H1 (cell line): ENCODE data around the gene DCBLD1. TPM values are rescaled to one million over a fixed set of nuclear protein-coding genes. Genes with fewer than 3 reads are reported as not detected.

ENCODE experiments used
- CTCF ChIA-PET: fragments of 300-600 bp; sonication (Branson Sonifier 250); formaldehyde crosslinking; loops from one replicate; lab custom pipeline; 2021; ENCODE audit not compliant: partially characterized antibody; lab: Charles Lee
- POLR2A ChIA-PET: fragments of 300-600 bp; sonication (Branson Sonifier 250); formaldehyde crosslinking; loops from one replicate; lab custom pipeline; 2021; ENCODE audit warnings: inconsistent platforms; ENCODE audit not compliant: partially characterized antibody; lab: Charles Lee
- DNase-seq, 2 experiments: peaks; one replicate each; pipeline versions ENCODE4 v3.0.0 to v3.0.0-alpha.2; 2010 to 2022; ENCODE audit warnings: low spot score in 2 of 2, low read depth in 1 of 2, mixed read lengths in 1 of 2
- FAIRE-seq: peaks from 2 replicates; lab custom pipeline; 2011; peaks lifted over from hg19 to GRCh38; lab: Jason Lieb, UNC
- H2AFZ ChIP-seq: 2 replicates; pipeline ENCODE4 v1.8.1; 2012; ENCODE audit warnings: low read length, inconsistent platforms
- H2AK5ac ChIP-seq: 2 replicates; pipeline ENCODE4 v1.6.1; 2013; ENCODE audit warnings: low read depth, low read length
- H2BK120ac ChIP-seq: replicated peaks from 2 replicates; pipeline ENCODE3; 2013; ENCODE audit warnings: low read depth, low read length, inconsistent platforms
- H2BK12ac ChIP-seq: 2 replicates; pipeline ENCODE4 v1.6.1; 2013; ENCODE audit warnings: low read depth, low read length
- H2BK15ac ChIP-seq: 2 replicates; pipeline ENCODE4 v1.6.1; 2013; ENCODE audit warnings: low read length
- H2BK20ac ChIP-seq: 2 replicates; pipeline ENCODE4 v1.6.1; 2013; ENCODE audit warnings: low read length
- H2BK5ac ChIP-seq: 2 replicates; pipeline ENCODE4 v1.6.1; 2013; ENCODE audit warnings: low read depth, low read length
- H3K14ac ChIP-seq: 2 replicates; pipeline ENCODE4 v1.6.1; 2013; ENCODE audit warnings: inconsistent platforms; ENCODE audit not compliant: insufficient read length
- H3K18ac ChIP-seq: 2 replicates; pipeline ENCODE4 v1.6.1; 2013; ENCODE audit warnings: low read length; ENCODE audit errors: extremely low read depth
- H3K23ac ChIP-seq: 2 replicates; pipeline ENCODE4 v1.6.1; 2013; ENCODE audit warnings: inconsistent platforms; ENCODE audit not compliant: insufficient read length
- H3K23me2 ChIP-seq: 2 replicates; pipeline ENCODE4 v1.6.1; 2013; ENCODE audit warnings: low read depth, low read length
- H3K27ac ChIP-seq: 2 replicates; pipeline ENCODE4 v1.6.1; 2011; ENCODE audit warnings: low read depth, low read length, inconsistent platforms
- H3K27me3 ChIP-seq, 4 experiments: replicated peaks in 1 of 4; 1 replicate in 1 of 4; 2 replicates in 3 of 4; pipeline versions ENCODE4 v1.6.1 to v1.8.1; 2011 to 2013; ENCODE audit warnings: low read length in 3 of 4, mild to moderate bottlenecking in 3 of 4, inconsistent platforms in 2 of 4, mixed read lengths in 2 of 4, moderate library complexity in 1 of 4; ENCODE audit not compliant: control insufficient read depth in 3 of 4, insufficient read depth in 3 of 4; ENCODE audit errors: extremely low read depth in 1 of 4
- H3K36me3 ChIP-seq, 4 experiments: 2 replicates each; pipeline versions ENCODE4 v1.6.1 to v1.8.1; 2011 to 2013; ENCODE audit warnings: mild to moderate bottlenecking in 4 of 4, low read length in 3 of 4, moderate library complexity in 2 of 4, control low read depth in 1 of 4, inconsistent platforms in 1 of 4; ENCODE audit not compliant: insufficient read depth in 4 of 4, control insufficient read depth in 2 of 4
- H3K4ac ChIP-seq: replicated peaks from 2 replicates; pipeline ENCODE3; 2013; ENCODE audit warnings: low read length, low read depth, mixed read lengths, inconsistent platforms; ENCODE audit not compliant: insufficient read length
- H3K4me1 ChIP-seq, 4 experiments: replicated peaks in 1 of 4; 1 replicate in 1 of 4; 2 replicates in 3 of 4; pipeline versions ENCODE4 v1.6.1 to v1.8.1; 2011 to 2013; ENCODE audit warnings: low read length in 3 of 4, inconsistent platforms in 2 of 4, mixed read lengths in 1 of 4; ENCODE audit not compliant: insufficient read depth in 4 of 4, control insufficient read depth in 3 of 4
- H3K4me2 ChIP-seq, 2 experiments: 2 replicates each; pipeline versions ENCODE4 v1.6.1 to v1.8.1; 2011 to 2013; ENCODE audit warnings: low read depth in 2 of 2, low read length in 2 of 2, control low read depth in 1 of 2, inconsistent platforms in 1 of 2, mild to moderate bottlenecking in 1 of 2; ENCODE audit not compliant: insufficient read depth in 1 of 2
- H3K4me3 ChIP-seq, 4 experiments: fragments of 200-600, 300-600 bp in 1 of 4; sonication (generic), shearing (Covaris generic), sonication (Bioruptor Twin) in 1 of 4; 2 replicates each; pipeline versions ENCODE4 v1.5.1 to v1.8.1; 2011 to 2016; ENCODE audit warnings: low read length in 4 of 4, low read depth in 3 of 4, control low read depth in 2 of 4, inconsistent platforms in 2 of 4, mild to moderate bottlenecking in 2 of 4, mixed read lengths in 1 of 4, moderate library complexity in 1 of 4; ENCODE audit not compliant: insufficient read depth in 2 of 4; ENCODE audit errors: extremely low read depth in 1 of 4
- H3K56ac ChIP-seq: replicated peaks from 2 replicates; pipeline ENCODE3; 2013; ENCODE audit warnings: low read depth, mild to moderate bottlenecking, mixed read lengths, low read length, inconsistent platforms; ENCODE audit not compliant: insufficient read length
- H3K79me1 ChIP-seq: 2 replicates; pipeline ENCODE4 v1.6.1; 2013; ENCODE audit warnings: low read depth, low read length, control low read depth
- H3K79me2 ChIP-seq, 2 experiments: 2 replicates each; pipeline versions ENCODE4 v1.6.1 to v1.8.1; 2012 to 2013; ENCODE audit warnings: low read length in 2 of 2, mild to moderate bottlenecking in 2 of 2, inconsistent platforms in 1 of 2; ENCODE audit not compliant: insufficient read depth in 2 of 2, control insufficient read depth in 1 of 2
- H3K9ac ChIP-seq, 4 experiments: replicated peaks in 1 of 4; 1 replicate in 1 of 4; 2 replicates in 3 of 4; pipeline versions ENCODE4 v1.6.1 to v1.8.1; 2011 to 2013; ENCODE audit warnings: low read depth in 3 of 4, low read length in 3 of 4, control low read depth in 2 of 4, mild to moderate bottlenecking in 2 of 4, moderate library complexity in 2 of 4, inconsistent platforms in 1 of 4; ENCODE audit errors: extremely low read depth in 1 of 4
- H3K9me3 ChIP-seq, 2 experiments: 2 replicates each; pipeline versions ENCODE4 v1.6.1 to v1.8.1; 2012 to 2013; ENCODE audit warnings: mild to moderate bottlenecking in 2 of 2, moderate library complexity in 2 of 2, control low read depth in 1 of 2, inconsistent platforms in 1 of 2, low read depth in 1 of 2, low read length in 1 of 2, mixed read lengths in 1 of 2; ENCODE audit not compliant: insufficient read depth in 2 of 2
- H4K20me1 ChIP-seq, 2 experiments: replicated peaks in 1 of 2; 2 replicates each; pipeline versions ENCODE3 to v1.8.1; 2011 to 2013; ENCODE audit warnings: inconsistent platforms in 2 of 2, low read length in 2 of 2, mild to moderate bottlenecking in 1 of 2; ENCODE audit not compliant: insufficient read depth in 2 of 2, control insufficient read depth in 1 of 2
- H4K5ac ChIP-seq: 2 replicates; pipeline ENCODE4 v1.6.1; 2013; ENCODE audit warnings: low read length, low read depth, mixed read lengths, inconsistent platforms; ENCODE audit not compliant: insufficient read length
- H4K8ac ChIP-seq: 2 replicates; pipeline ENCODE4 v1.8.0; 2013; ENCODE audit warnings: mild to moderate bottlenecking, moderate library complexity, low read length, inconsistent platforms; ENCODE audit not compliant: insufficient read depth; ENCODE audit errors: extremely low read depth
- H4K91ac ChIP-seq: replicated peaks from 2 replicates; pipeline ENCODE3; 2013; ENCODE audit warnings: low read length, mixed read lengths, inconsistent platforms; ENCODE audit not compliant: insufficient read length
- KDM5A ChIP-seq: fragments of 200-600 bp; IDR thresholded peaks from 2 replicates; pipeline ENCODE4 v1.7.1; 2012; ENCODE audit warnings: mild to moderate bottlenecking, low read length, inconsistent platforms, mixed read lengths
- WGBS, 2 experiments: shearing (Covaris generic) in 1 of 2; methylation state at CpG; one replicate each; pipeline versions ENCODE4 v1.1.6 to v1.1.7; 2013 to 2015; ENCODE audit warnings: low lambda C conversion rate in 2 of 2, mixed read lengths in 2 of 2, inconsistent platforms in 1 of 2, low coverage in 1 of 2, missing lambda C conversion rate in 1 of 2; ENCODE audit not compliant: insufficient replicate concordance in 2 of 2, insufficient coverage in 1 of 2, insufficient read length in 1 of 2; ENCODE audit errors: extremely low coverage in 1 of 2, missing lambda C conversion rate in 1 of 2; 5-methylcytosine and 5-hydroxymethylcytosine counted together
- polyA plus RNA-seq, 7 experiments: library from polyadenylated mRNA; depleted of rRNA in 3 of 7; stranded (reverse) in 5 of 7; unstranded in 2 of 7; fragments of >200 nt in 5 of 7; fragments of 200-250 nt in 2 of 7; gene quantifications; 1 replicate in 5 of 7; 2 replicates in 1 of 7; 4 replicates in 1 of 7; pipeline versions ENCODE4 v1.2.1 to v1.2.3, GENCODE V29; 2011 to 2013; ENCODE audit warnings: missing spikeins in 2 of 7, mixed read lengths in 2 of 7
- total RNA-seq: library from RNA; stranded (reverse); fragmentation: NEBNext Ultra II Directional; extraction: Animal tissue kit (Norgen Biotek cat#: 25700); gene quantifications from 2 replicates; pipeline ENCODE4 v1.2.1, GENCODE V29; 2021
- TF ChIP-seq, protein P1 (sequence below), 3 experiments: IDR thresholded peaks; 1 replicate in 2 of 3; 2 replicates in 1 of 3; pipeline versions ENCODE4 v1.5.1 to v1.6.1; 2011; ENCODE audit warnings: low read length in 3 of 3, mild to moderate bottlenecking in 3 of 3, inconsistent platforms in 2 of 3, low read depth in 1 of 3, moderate library complexity in 1 of 3; ENCODE audit not compliant: insufficient read depth in 1 of 3; ENCODE audit errors: control extremely low read depth in 1 of 3

The DCBLD1 gene
- total and polyA plus RNA-seq, 2 of the 8 experiments (the other 6 are each of a cell fraction or from before 2014, with no cell fraction given), result 3.9 to 11.2 TPM

DNA sequence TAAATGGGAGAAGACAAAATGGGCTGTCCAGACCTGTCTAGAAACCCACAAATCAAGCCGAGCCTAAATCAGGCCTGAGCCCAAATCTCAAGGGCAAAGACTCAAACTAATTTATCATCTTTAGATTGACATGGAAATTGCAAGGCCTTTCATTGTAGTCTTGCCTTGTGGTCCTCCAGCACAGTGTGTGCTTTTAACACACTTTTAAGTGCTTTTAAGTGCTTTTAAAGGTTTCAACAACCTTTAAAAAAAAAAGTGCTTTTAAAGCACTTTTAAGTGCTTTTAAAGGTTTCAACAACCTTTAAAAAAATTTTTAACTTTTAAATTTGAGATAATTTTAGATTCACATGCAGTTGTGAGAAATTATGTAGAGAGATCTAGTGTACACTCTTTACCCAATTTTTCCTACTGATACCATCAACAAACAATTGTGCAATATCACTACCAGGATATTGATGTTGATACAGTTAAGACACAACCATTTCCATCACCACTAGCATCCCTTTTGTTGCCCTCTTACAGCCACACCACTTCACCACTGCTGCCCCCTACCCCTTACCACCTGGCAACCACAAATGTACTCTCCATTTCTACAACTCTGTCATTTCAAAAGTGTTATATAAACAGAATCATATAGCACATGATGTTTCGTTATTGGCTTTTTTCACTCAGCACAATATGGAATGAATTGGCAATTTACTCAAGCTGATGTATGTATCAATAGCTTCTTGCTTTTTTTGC, 23.1 kb upstream of the DCBLD1 start:
- Histone ChIP-seq H2AFZ (no peak overlapping the region), H2BK12ac (no peak overlapping the region), H3K14ac (no peak overlapping the region), H3K23ac (no peak overlapping the region), H3K36me3 (no peaks in the 10 kb centered on the region), H3K9me3 (no peaks in the 10 kb centered on the region), H2BK120ac (no peak overlapping the region), H3K4me3 (no peak overlapping the region), H3K27ac (no peak overlapping the region), H3K23me2 (no peaks in the 10 kb centered on the region), H3K4me2 (no peak overlapping the region), H2BK5ac (no peak overlapping the region), H2AK5ac (no peak overlapping the region), H4K8ac (no peak overlapping the region), H3K27me3 (no peaks in the 10 kb centered on the region), H3K18ac (no peak overlapping the region), H4K20me1 (no peaks in the 10 kb centered on the region), H3K79me1 (no peaks in the 10 kb centered on the region), H4K5ac (no peak overlapping the region), H2BK20ac (no peak overlapping the region), H3K4me1 (no peaks in the 10 kb centered on the region), H3K56ac (no peak overlapping the region), H4K91ac (no peak overlapping the region), H3K4ac (no peak overlapping the region), H2BK15ac (no peak overlapping the region), H3K9ac (no peak overlapping the region), H3K79me2 (no peaks in the 10 kb centered on the region)
- CTCF ChIA-PET, result interaction anchor here (1.0 kb wide), 1 partner anchor 145 kb away, joined by 3 read pairs; no protein-coding TSS in a partner anchor
- TF ChIP-seq KDM5A, result no peak
- TF ChIP-seq, protein P1, sequence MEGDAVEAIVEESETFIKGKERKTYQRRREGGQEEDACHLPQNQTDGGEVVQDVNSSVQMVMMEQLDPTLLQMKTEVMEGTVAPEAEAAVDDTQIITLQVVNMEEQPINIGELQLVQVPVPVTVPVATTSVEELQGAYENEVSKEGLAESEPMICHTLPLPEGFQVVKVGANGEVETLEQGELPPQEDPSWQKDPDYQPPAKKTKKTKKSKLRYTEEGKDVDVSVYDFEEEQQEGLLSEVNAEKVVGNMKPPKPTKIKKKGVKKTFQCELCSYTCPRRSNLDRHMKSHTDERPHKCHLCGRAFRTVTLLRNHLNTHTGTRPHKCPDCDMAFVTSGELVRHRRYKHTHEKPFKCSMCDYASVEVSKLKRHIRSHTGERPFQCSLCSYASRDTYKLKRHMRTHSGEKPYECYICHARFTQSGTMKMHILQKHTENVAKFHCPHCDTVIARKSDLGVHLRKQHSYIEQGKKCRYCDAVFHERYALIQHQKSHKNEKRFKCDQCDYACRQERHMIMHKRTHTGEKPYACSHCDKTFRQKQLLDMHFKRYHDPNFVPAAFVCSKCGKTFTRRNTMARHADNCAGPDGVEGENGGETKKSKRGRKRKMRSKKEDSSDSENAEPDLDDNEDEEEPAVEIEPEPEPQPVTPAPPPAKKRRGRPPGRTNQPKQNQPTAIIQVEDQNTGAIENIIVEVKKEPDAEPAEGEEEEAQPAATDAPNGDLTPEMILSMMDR (IDR thresholded peaks at IDR 0.05; ENCODE audit: control extremely low read depth in 1 of 3, insufficient read depth in 1 of 3, low read depth in 1 of 3, low read length in 3 of 3), result no peak
- 82% methylated on average over 2 of the region's 2 CpGs; no CpG with 5 or more reads in 1 of the 2 experiments for WGBS, 2 experiments
- FAIRE-seq, result no peak
- POLR2A ChIA-PET, result no interaction called here
- no peak for DNase-seq
